ENCODE data around the gene HIVEP3.

GRCh38 chr1:41576206-41576605, 342.5 kb downstream of the HIVEP3 start:
- no peak for TF ChIP-seq RFX5 (IDR thresholded peaks at IDR 0.05; ENCODE audit: low read length)
- TF ChIP-seq, protein P1, sequence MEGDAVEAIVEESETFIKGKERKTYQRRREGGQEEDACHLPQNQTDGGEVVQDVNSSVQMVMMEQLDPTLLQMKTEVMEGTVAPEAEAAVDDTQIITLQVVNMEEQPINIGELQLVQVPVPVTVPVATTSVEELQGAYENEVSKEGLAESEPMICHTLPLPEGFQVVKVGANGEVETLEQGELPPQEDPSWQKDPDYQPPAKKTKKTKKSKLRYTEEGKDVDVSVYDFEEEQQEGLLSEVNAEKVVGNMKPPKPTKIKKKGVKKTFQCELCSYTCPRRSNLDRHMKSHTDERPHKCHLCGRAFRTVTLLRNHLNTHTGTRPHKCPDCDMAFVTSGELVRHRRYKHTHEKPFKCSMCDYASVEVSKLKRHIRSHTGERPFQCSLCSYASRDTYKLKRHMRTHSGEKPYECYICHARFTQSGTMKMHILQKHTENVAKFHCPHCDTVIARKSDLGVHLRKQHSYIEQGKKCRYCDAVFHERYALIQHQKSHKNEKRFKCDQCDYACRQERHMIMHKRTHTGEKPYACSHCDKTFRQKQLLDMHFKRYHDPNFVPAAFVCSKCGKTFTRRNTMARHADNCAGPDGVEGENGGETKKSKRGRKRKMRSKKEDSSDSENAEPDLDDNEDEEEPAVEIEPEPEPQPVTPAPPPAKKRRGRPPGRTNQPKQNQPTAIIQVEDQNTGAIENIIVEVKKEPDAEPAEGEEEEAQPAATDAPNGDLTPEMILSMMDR (IDR thresholded peaks at IDR 0.05), result no peak
- no peak for TF ChIP-seq SMC3 (IDR thresholded peaks at IDR 0.05; ENCODE audit: low read depth, low read length)
- TF ChIP-seq RAD21 (IDR thresholded peaks at IDR 0.05; ENCODE audit: low read length), result no peak
- TF ChIP-seq MEF2A (IDR thresholded peaks at IDR 0.05; ENCODE audit: borderline replicate concordance, low read depth), result no peak
- TF ChIP-seq EP300 (IDR thresholded peaks at IDR 0.05; ENCODE audit: borderline replicate concordance in 1 of 2, low read depth in 1 of 2, low read length in 1 of 2), result no peak
- TF ChIP-seq RXRA (IDR thresholded peaks at IDR 0.05; ENCODE audit: borderline replicate concordance, low read depth), result no peak
- TF ChIP-seq, protein P2, sequence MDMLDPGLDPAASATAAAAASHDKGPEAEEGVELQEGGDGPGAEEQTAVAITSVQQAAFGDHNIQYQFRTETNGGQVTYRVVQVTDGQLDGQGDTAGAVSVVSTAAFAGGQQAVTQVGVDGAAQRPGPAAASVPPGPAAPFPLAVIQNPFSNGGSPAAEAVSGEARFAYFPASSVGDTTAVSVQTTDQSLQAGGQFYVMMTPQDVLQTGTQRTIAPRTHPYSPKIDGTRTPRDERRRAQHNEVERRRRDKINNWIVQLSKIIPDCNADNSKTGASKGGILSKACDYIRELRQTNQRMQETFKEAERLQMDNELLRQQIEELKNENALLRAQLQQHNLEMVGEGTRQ (IDR thresholded peaks at IDR 0.05; ENCODE audit: borderline replicate concordance, low read depth, low read length), result no peak
- no peak for TF ChIP-seq ELF1 (IDR thresholded peaks at IDR 0.05)
